ENCODE data around the gene CXCL10. TPM values are rescaled to one million over a fixed set of nuclear protein-coding genes. Genes with fewer than 3 reads are reported as not detected.

The CXCL10 gene
- total RNA-seq, 4 donors from 2014 or later, result 1.8 TPM; not detected in 3

GRCh38 chr4:76022031-76022430 is 1.3 kb downstream of the CXCL10 start:
- H3K4me3 ChIP-seq, result no peak overlapping the region
- no peaks in the 10 kb centered on the region for H3K27me3 ChIP-seq
- H3K9me3 ChIP-seq, result no peaks in the 10 kb centered on the region
- peaks cover 0 to 9% (median 0%) of the 10 kb centered on the region in 4 donors for H3K4me1 ChIP-seq
- H3K36me3 ChIP-seq, result no peaks in the 10 kb centered on the region
- TF ChIP-seq, protein P1, sequence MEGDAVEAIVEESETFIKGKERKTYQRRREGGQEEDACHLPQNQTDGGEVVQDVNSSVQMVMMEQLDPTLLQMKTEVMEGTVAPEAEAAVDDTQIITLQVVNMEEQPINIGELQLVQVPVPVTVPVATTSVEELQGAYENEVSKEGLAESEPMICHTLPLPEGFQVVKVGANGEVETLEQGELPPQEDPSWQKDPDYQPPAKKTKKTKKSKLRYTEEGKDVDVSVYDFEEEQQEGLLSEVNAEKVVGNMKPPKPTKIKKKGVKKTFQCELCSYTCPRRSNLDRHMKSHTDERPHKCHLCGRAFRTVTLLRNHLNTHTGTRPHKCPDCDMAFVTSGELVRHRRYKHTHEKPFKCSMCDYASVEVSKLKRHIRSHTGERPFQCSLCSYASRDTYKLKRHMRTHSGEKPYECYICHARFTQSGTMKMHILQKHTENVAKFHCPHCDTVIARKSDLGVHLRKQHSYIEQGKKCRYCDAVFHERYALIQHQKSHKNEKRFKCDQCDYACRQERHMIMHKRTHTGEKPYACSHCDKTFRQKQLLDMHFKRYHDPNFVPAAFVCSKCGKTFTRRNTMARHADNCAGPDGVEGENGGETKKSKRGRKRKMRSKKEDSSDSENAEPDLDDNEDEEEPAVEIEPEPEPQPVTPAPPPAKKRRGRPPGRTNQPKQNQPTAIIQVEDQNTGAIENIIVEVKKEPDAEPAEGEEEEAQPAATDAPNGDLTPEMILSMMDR (IDR thresholded peaks at IDR 0.05), result no peak
- TF ChIP-seq POLR2A (IDR thresholded peaks at IDR 0.05), result no peak
- no peak for DNase-seq
- H3K27ac ChIP-seq, result no peak overlapping the region

DNA sequence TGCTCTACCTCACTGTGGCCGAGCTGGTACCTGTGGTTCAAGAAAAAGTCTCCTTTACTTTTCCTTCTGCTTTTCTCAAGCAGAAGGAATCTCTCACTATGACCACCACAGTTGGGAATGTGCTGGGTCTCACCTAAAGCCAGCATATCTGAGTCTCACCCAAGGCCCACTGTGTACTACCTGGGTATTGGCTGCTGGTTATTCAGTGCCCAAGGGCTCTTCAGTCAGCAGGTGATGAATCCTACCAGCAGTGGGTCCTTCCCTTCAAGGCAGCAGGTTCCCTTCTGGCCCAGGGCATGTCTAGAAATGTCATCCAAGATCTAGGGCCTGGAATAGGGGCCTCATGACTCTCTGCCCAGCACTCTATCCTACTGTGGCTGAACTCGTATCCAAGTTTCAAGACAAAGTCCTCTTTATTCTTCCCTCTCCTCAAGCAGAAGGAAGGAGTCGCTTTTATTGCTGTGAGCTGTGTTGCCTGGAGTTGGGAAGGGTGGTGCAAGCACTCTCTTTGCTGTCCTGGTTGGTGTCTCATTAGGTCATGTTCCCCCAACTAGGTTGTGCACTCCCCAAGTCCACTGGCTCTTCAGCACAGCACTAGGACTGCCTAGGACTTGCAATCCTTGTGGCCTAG is 6.1 kb downstream of the CXCL10 start:
- Histone ChIP-seq H3K4me1 (peaks cover 0 to 11% (median 0%) of the 10 kb centered on the region in 4 donors), H3K4me3 (no peak overlapping the region), H3K9me3 (no peaks in the 10 kb centered on the region), H3K27me3 (no peaks in the 10 kb centered on the region), H3K36me3 (no peaks in the 10 kb centered on the region), H3K27ac (no peak overlapping the region)
- DNase-seq, result no peak
- TF ChIP-seq, protein P1 (IDR thresholded peaks at IDR 0.05), result no peak
- no peak for TF ChIP-seq POLR2A (IDR thresholded peaks at IDR 0.05)

GRCh38 chr4:76016393-76016792 is 6.9 kb downstream of the CXCL10 start:
- Histone ChIP-seq H3K27ac (no peak overlapping the region), H3K4me3 (no peak overlapping the region), H3K27me3 (no peaks in the 10 kb centered on the region), H3K9me3 (no peaks in the 10 kb centered on the region), H3K36me3 (no peaks in the 10 kb centered on the region), H3K4me1 (peaks cover 0 to 14% (median 0%) of the 10 kb centered on the region in 4 donors)
- peak in 1 of 3 donors; percentile 53 for DNase-seq
- no peak for TF ChIP-seq POLR2A (IDR thresholded peaks at IDR 0.05)
- TF ChIP-seq, protein P1 (IDR thresholded peaks at IDR 0.05), result no peak

GRCh38 chr4:76013540-76013939 is 9.8 kb downstream of the CXCL10 start:
- Histone ChIP-seq H3K4me1 (peaks cover 0 to 14% (median 0%) of the 10 kb centered on the region in 4 donors), H3K4me3 (no peak overlapping the region), H3K9me3 (no peaks in the 10 kb centered on the region), H3K27ac (no peak overlapping the region), H3K36me3 (no peaks in the 10 kb centered on the region), H3K27me3 (no peaks in the 10 kb centered on the region)
- no peak for TF ChIP-seq POLR2A (IDR thresholded peaks at IDR 0.05)
- TF ChIP-seq, protein P1 (IDR thresholded peaks at IDR 0.05), result no peak
- DNase-seq, result no peak

GRCh38 chr4:76012388-76012801 is 10.9 kb downstream of the CXCL10 start:
- Histone ChIP-seq H3K9me3 (no peaks in the 10 kb centered on the region), H3K36me3 (no peaks in the 10 kb centered on the region), H3K27ac (peak overlapping the region; percentile 14 to 74 (median 50)), H3K4me1 (peaks cover 0 to 14% (median 0%) of the 10 kb centered on the region in 4 donors), H3K27me3 (no peaks in the 10 kb centered on the region), H3K4me3 (no peak overlapping the region)
- no peak for DNase-seq
- TF ChIP-seq POLR2A (IDR thresholded peaks at IDR 0.05), result no peak
- TF ChIP-seq, protein P1 (IDR thresholded peaks at IDR 0.05), result no peak

All from Peyer's patch (tissue), 4 donors.